ENCODE data around the gene ARHGAP5. TPM values are rescaled to one million over a fixed set of nuclear protein-coding genes. Genes with fewer than 3 reads are reported as not detected.

ARHGAP5 gene
- total and polyA plus RNA-seq, 9 of the 15 experiments (the other 6 are each of a cell fraction or from before 2014, with no cell fraction given), result 3.1 to 21.8 (median 12.1) TPM

- 0 out of 2 replicates have a peak, but pooled peaks have one; percentile 16 for TF ChIP-seq AFF4 (CRISPR knock-in tag; IDR thresholded peaks at IDR 0.05)
- no peak for TF ChIP-seq ZNF589 (CRISPR knock-in tag; IDR thresholded peaks at IDR 0.05; ENCODE audit: low read depth)
- TF ChIP-seq TAF9B (IDR thresholded peaks at IDR 0.05; ENCODE audit: partially characterized antibody), result no peak
- TF ChIP-seq CBX1 (IDR thresholded peaks at IDR 0.05; ENCODE audit: low read depth), result no peak
- TF ChIP-seq KLF1 (tag; IDR thresholded peaks at IDR 0.05), result no peak
- TF ChIP-seq ZNF57 (CRISPR knock-in tag; IDR thresholded peaks at IDR 0.05), result no peak
- no peak for TF ChIP-seq NELFE (IDR thresholded peaks at IDR 0.05; ENCODE audit: insufficient read depth, insufficient read length)
- no peak for TF ChIP-seq THAP12 (CRISPR knock-in tag; IDR thresholded peaks at IDR 0.05)
- no peak for TF ChIP-seq ZBTB1 (CRISPR knock-in tag; IDR thresholded peaks at IDR 0.05; ENCODE audit: borderline replicate concordance, low read depth)
- no peak for TF ChIP-seq ZNF232 (CRISPR knock-in tag; IDR thresholded peaks at IDR 0.05)
- TF ChIP-seq PURB (CRISPR knock-in tag; IDR thresholded peaks at IDR 0.05; ENCODE audit: low read depth), result no peak
- TF ChIP-seq FOXJ2 (tag; IDR thresholded peaks at IDR 0.05), result no peak
- TF ChIP-seq BACH1 (tag; IDR thresholded peaks at IDR 0.05), result no peak
- 0 out of 2 replicates have a peak, but pooled peaks have one; percentile 4 for TF ChIP-seq CREM (IDR thresholded peaks at IDR 0.05; ENCODE audit: low read depth)
- no peak for TF ChIP-seq ZNF444 (CRISPR knock-in tag; IDR thresholded peaks at IDR 0.05)
- TF ChIP-seq STAG1 (CRISPR knock-in tag; IDR thresholded peaks at IDR 0.05; ENCODE audit: borderline replicate concordance), result no peak
- no peak for TF ChIP-seq RBM15 (IDR thresholded peaks at IDR 0.05; ENCODE audit: insufficient read depth, low read length)
- no peak for TF ChIP-seq ID3 (CRISPR knock-in tag; IDR thresholded peaks at IDR 0.05)
- TF ChIP-seq ID3 (tag; IDR thresholded peaks at IDR 0.05), result no peak
- 0 out of 2 replicates have a peak, but pooled peaks have one; percentile 27 for TF ChIP-seq LCOR (CRISPR knock-in tag; IDR thresholded peaks at IDR 0.05)
Observed at GRCh38 chr14:32201193-32201815, 124.2 kb downstream of the ARHGAP5 start (continued).

Data from K562 (cell line).